ENCODE data around the gene CCSER2.

GRCh38 chr10:84562592-84562991 is 234.2 kb downstream of the CCSER2 start:
- TF ChIP-seq EZH2 (IDR thresholded peaks at IDR 0.05; ENCODE audit: borderline replicate concordance, low read depth, low read length, poor library complexity, severe bottlenecking): no peak
- TF ChIP-seq, protein P1, sequence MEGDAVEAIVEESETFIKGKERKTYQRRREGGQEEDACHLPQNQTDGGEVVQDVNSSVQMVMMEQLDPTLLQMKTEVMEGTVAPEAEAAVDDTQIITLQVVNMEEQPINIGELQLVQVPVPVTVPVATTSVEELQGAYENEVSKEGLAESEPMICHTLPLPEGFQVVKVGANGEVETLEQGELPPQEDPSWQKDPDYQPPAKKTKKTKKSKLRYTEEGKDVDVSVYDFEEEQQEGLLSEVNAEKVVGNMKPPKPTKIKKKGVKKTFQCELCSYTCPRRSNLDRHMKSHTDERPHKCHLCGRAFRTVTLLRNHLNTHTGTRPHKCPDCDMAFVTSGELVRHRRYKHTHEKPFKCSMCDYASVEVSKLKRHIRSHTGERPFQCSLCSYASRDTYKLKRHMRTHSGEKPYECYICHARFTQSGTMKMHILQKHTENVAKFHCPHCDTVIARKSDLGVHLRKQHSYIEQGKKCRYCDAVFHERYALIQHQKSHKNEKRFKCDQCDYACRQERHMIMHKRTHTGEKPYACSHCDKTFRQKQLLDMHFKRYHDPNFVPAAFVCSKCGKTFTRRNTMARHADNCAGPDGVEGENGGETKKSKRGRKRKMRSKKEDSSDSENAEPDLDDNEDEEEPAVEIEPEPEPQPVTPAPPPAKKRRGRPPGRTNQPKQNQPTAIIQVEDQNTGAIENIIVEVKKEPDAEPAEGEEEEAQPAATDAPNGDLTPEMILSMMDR (conservative IDR thresholded peaks at IDR 0.05; ENCODE audit: low read depth, low read length): no peak

Measured in A673 (cell line).